ENCODE measurements around the gene PRELID3B. TPM values are rescaled to one million over a fixed set of nuclear protein-coding genes. Genes with fewer than 3 reads are reported as not detected.

Gene PRELID3B
- total RNA-seq, 2 experiments from 2014 or later = 55.8 to 59.1 TPM

- Mint-ChIP-seq H3K27ac (no peak overlapping the region), H3K4me3 (no peak overlapping the region), H3K9me3 (no peaks in the 10 kb centered on the region), H3K27me3 (peaks cover 45% of the 10 kb centered on the region), H3K4me1 (ENCODE audit: low read depth) (no peaks in the 10 kb centered on the region), H3K36me3 (ENCODE audit: low read depth) (no peaks in the 10 kb centered on the region)
- TF ChIP-seq, protein P1, sequence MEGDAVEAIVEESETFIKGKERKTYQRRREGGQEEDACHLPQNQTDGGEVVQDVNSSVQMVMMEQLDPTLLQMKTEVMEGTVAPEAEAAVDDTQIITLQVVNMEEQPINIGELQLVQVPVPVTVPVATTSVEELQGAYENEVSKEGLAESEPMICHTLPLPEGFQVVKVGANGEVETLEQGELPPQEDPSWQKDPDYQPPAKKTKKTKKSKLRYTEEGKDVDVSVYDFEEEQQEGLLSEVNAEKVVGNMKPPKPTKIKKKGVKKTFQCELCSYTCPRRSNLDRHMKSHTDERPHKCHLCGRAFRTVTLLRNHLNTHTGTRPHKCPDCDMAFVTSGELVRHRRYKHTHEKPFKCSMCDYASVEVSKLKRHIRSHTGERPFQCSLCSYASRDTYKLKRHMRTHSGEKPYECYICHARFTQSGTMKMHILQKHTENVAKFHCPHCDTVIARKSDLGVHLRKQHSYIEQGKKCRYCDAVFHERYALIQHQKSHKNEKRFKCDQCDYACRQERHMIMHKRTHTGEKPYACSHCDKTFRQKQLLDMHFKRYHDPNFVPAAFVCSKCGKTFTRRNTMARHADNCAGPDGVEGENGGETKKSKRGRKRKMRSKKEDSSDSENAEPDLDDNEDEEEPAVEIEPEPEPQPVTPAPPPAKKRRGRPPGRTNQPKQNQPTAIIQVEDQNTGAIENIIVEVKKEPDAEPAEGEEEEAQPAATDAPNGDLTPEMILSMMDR (IDR thresholded peaks at IDR 0.05) = no peak
- POLR2A ChIA-PET = no interaction called here
- CTCF ChIA-PET = interaction anchor here (1.5 to 2.1 kb wide), 2 partner anchors 12 to 131 kb away, joined by 4 to 6 read pairs; no protein-coding TSS in a partner anchor
- intact Hi-C loops (cut with DNase I, micrococcal nuclease) = no loop called here
- no peaks in the 10 kb centered on the region for H3K4me1 ChIP-seq (ENCODE audit: insufficient read depth, low read length)
- H3K27me3 ChIP-seq (ENCODE audit: control insufficient read depth in 1 of 2, insufficient read depth in 2 of 2, low read length in 2 of 2) = peaks cover 0 to 9% of the 10 kb centered on the region in 2 experiments
- H3K27ac ChIP-seq (ENCODE audit: low read depth in 1 of 2, low read length in 2 of 2) = no peak overlapping the region
- ATAC-seq (ENCODE audit: poor library complexity) (no peak), DNase-seq (no peak)
- no peaks in the 10 kb centered on the region for H3K9me3 ChIP-seq (ENCODE audit: control insufficient read depth in 1 of 2, insufficient read depth in 1 of 2, low read length in 2 of 2)
- no peaks in the 10 kb centered on the region for H3K36me3 ChIP-seq (ENCODE audit: insufficient read depth, low read length)
- no peak overlapping the region for H3K4me3 ChIP-seq (ENCODE audit: low read length)
Observed at GRCh38 chr20:59075934-59076508, 33.4 kb upstream of the PRELID3B start.

DNA sequence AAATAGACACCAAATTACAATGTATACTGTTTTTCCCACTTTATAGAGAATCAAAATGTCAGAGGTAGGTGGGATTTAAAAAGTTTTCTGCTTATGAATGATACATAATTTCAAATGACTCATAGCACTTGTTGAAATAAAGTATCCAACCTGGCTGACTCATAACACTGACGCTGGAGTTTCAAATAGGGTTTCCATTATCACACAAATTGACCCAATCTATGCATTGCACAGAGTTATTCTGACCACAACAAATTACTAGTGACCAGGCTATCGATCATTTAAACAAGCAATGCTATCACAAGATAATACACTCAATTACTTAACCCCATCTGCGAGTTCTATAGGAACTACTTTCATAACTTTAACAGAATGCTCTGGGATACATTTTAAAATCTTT is 31.9 kb upstream of the PRELID3B start:
- no peak overlapping the region for H3K4me3 ChIP-seq (ENCODE audit: low read length)
- intact Hi-C loops (cut with DNase I, micrococcal nuclease) = no loop called here
- Mint-ChIP-seq H3K36me3 (ENCODE audit: low read depth) (no peaks in the 10 kb centered on the region), H3K27me3 (peaks cover 44% of the 10 kb centered on the region), H3K4me1 (ENCODE audit: low read depth) (no peaks in the 10 kb centered on the region), H3K4me3 (no peak overlapping the region), H3K9me3 (no peaks in the 10 kb centered on the region), H3K27ac (no peak overlapping the region)
- no peak for DNase-seq
- no peak overlapping the region for H3K27ac ChIP-seq (ENCODE audit: low read depth in 1 of 2, low read length in 2 of 2)
- TF ChIP-seq, protein P1 (IDR thresholded peaks at IDR 0.05) = no peak
- ChIA-PET POLR2A (no interaction called here), CTCF (no interaction called here)
- H3K4me1 ChIP-seq (ENCODE audit: insufficient read depth, low read length) = no peaks in the 10 kb centered on the region
- peaks cover 0 to 9% of the 10 kb centered on the region in 2 experiments for H3K27me3 ChIP-seq (ENCODE audit: control insufficient read depth in 1 of 2, insufficient read depth in 2 of 2, low read length in 2 of 2)
- no peak for ATAC-seq (ENCODE audit: poor library complexity)
- no peaks in the 10 kb centered on the region for H3K9me3 ChIP-seq (ENCODE audit: control insufficient read depth in 1 of 2, insufficient read depth in 1 of 2, low read length in 2 of 2)
- no peaks in the 10 kb centered on the region for H3K36me3 ChIP-seq (ENCODE audit: insufficient read depth, low read length)

DNA sequence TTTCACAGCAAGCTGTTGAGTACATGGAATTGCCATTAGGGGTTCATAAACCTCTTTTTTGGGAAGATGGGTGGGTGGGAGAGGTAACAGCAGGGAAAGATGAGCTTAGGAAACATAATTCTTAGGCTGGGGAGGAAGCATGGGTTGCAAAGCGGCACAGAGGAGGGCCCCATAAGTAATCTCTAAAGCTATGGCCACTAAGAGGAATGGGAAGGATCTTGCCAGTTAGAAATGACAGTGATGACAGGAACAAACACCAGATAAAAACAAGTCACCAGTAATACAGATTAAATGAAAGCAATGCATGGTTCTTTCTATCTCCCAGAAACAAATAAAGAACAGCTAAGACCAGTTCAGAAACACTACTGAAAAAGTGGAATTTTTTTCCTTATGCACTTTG is 31.0 kb upstream of the PRELID3B start:
- no peaks in the 10 kb centered on the region for H3K36me3 ChIP-seq (ENCODE audit: insufficient read depth, low read length)
- TF ChIP-seq, protein P1 (IDR thresholded peaks at IDR 0.05) = no peak
- H3K27ac Mint-ChIP-seq = no peak overlapping the region
- no peak overlapping the region for H3K4me3 ChIP-seq (ENCODE audit: low read length)
- H3K9me3 ChIP-seq (ENCODE audit: control insufficient read depth in 1 of 2, insufficient read depth in 1 of 2, low read length in 2 of 2) = no peaks in the 10 kb centered on the region
- no peaks in the 10 kb centered on the region for H3K36me3 Mint-ChIP-seq (ENCODE audit: low read depth)
- peaks cover 0 to 9% of the 10 kb centered on the region in 2 experiments for H3K27me3 ChIP-seq (ENCODE audit: control insufficient read depth in 1 of 2, insufficient read depth in 2 of 2, low read length in 2 of 2)
- intact Hi-C loops (cut with DNase I, micrococcal nuclease) = no loop called here
- no peak overlapping the region for H3K27ac ChIP-seq (ENCODE audit: low read depth in 1 of 2, low read length in 2 of 2)
- no peaks in the 10 kb centered on the region for H3K4me1 ChIP-seq (ENCODE audit: insufficient read depth, low read length)
- no peak for DNase-seq
- no peaks in the 10 kb centered on the region for H3K9me3 Mint-ChIP-seq
- H3K4me3 Mint-ChIP-seq = no peak overlapping the region
- ChIA-PET POLR2A (no interaction called here), CTCF (no interaction called here)
- H3K4me1 Mint-ChIP-seq (ENCODE audit: low read depth) = no peaks in the 10 kb centered on the region
- no peak for ATAC-seq (ENCODE audit: poor library complexity)
- H3K27me3 Mint-ChIP-seq = peaks cover 41% of the 10 kb centered on the region

Data from CD4-positive, alpha-beta T cell (primary cell).